Osteoblast (primary cell): ENCODE data around the gene GNB2. TPM values are rescaled to one million over a fixed set of nuclear protein-coding genes. Genes with fewer than 3 reads are reported as not detected.

Experiments used
- DNase-seq: peaks from one replicate; pipeline ENCODE4 v3.0.0; 2011; ENCODE audit warnings: low spot score, mixed read lengths; ENCODE audit not compliant: insufficient read length; ENCODE audit errors: missing footprints
- H2AFZ ChIP-seq: 2 replicates; pipeline ENCODE4 v1.6.0; 2011; ENCODE audit warnings: mild to moderate bottlenecking, low read length
- H3K27ac ChIP-seq: 2 replicates; pipeline ENCODE4 v1.5.1; 2011; ENCODE audit warnings: mild to moderate bottlenecking, low read depth, low read length, moderate library complexity
- H3K27me3 ChIP-seq: 2 replicates; pipeline ENCODE4 v1.6.0; 2012; ENCODE audit warnings: mild to moderate bottlenecking, control low read depth, inconsistent platforms, low read length, moderate library complexity; ENCODE audit not compliant: insufficient read depth
- H3K36me3 ChIP-seq: 2 replicates; pipeline ENCODE4 v1.5.1; 2011; ENCODE audit warnings: mild to moderate bottlenecking, low read length, control low read depth, moderate library complexity; ENCODE audit not compliant: insufficient read depth
- H3K4me1 ChIP-seq: 2 replicates; pipeline ENCODE4 v1.5.1; 2011; ENCODE audit warnings: mild to moderate bottlenecking, low read length, control low read depth, moderate library complexity; ENCODE audit not compliant: insufficient read depth
- H3K4me2 ChIP-seq: 2 replicates; pipeline ENCODE4 v1.6.0; 2011; ENCODE audit warnings: mild to moderate bottlenecking, low read length; ENCODE audit not compliant: insufficient read depth
- H3K4me3 ChIP-seq: fragments of 200-600 bp; sonication (generic); 3 replicates; pipeline ENCODE4 v1.5.1; 2012; ENCODE audit warnings: mild to moderate bottlenecking, low read length, inconsistent platforms; ENCODE audit not compliant: insufficient read depth
- H3K79me2 ChIP-seq: 2 replicates; pipeline ENCODE4 v1.6.0; 2012; ENCODE audit warnings: mild to moderate bottlenecking, low read length, control low read depth, inconsistent platforms; ENCODE audit not compliant: insufficient read depth
- H3K9me3 ChIP-seq: 2 replicates; pipeline ENCODE4 v1.5.1; 2011; ENCODE audit warnings: low read depth, low read length, control low read depth
- H4K20me1 ChIP-seq: 2 replicates; pipeline ENCODE4 v1.6.0; 2012; ENCODE audit warnings: mild to moderate bottlenecking, low read length, control low read depth; ENCODE audit not compliant: insufficient read depth
- CTCF ChIP-seq: IDR thresholded peaks from 2 replicates; pipeline ENCODE4 v1.5.1; 2011; ENCODE audit warnings: mild to moderate bottlenecking, low read depth, low read length, moderate library complexity; ENCODE audit errors: extremely low read depth
- total RNA-seq: library from RNA; depleted of rRNA; stranded (reverse); fragments of >200 nt; gene quantifications from 2 replicates; pipeline ENCODE4 v1.2.3, GENCODE V29; 2012

GNB2 gene
- total RNA-seq, 1 donor: 72.7 TPM

GRCh38 chr7:100642534-100642907 is 31.0 kb upstream of the GNB2 start:
- Histone ChIP-seq H4K20me1 (no peaks in the 10 kb centered on the region), H2AFZ (no peak overlapping the region), H3K4me2 (no peak overlapping the region), H3K27ac (no peak overlapping the region), H3K9me3 (no peaks in the 10 kb centered on the region), H3K36me3 (no peaks in the 10 kb centered on the region), H3K4me3 (no peak overlapping the region), H3K4me1 (no peaks in the 10 kb centered on the region), H3K79me2 (no peaks in the 10 kb centered on the region), H3K27me3 (peaks cover 4% of the 10 kb centered on the region)
- TF ChIP-seq CTCF: no peak
- peak; percentile 85 for DNase-seq

GRCh38 chr7:100649826-100650565 is 23.5 kb upstream of the GNB2 start:
- no peaks in the 10 kb centered on the region for H3K79me2 ChIP-seq
- no peak overlapping the region for H3K4me2 ChIP-seq
- no peak for DNase-seq
- H3K27ac ChIP-seq: no peak overlapping the region
- no peaks in the 10 kb centered on the region for H3K36me3 ChIP-seq
- H3K9me3 ChIP-seq: no peaks in the 10 kb centered on the region
- no peak overlapping the region for H3K4me3 ChIP-seq
- no peak overlapping the region for H2AFZ ChIP-seq
- H3K27me3 ChIP-seq: peaks cover 14% of the 10 kb centered on the region
- no peaks in the 10 kb centered on the region for H4K20me1 ChIP-seq
- no peaks in the 10 kb centered on the region for H3K4me1 ChIP-seq
- TF ChIP-seq CTCF: no peak

DNA sequence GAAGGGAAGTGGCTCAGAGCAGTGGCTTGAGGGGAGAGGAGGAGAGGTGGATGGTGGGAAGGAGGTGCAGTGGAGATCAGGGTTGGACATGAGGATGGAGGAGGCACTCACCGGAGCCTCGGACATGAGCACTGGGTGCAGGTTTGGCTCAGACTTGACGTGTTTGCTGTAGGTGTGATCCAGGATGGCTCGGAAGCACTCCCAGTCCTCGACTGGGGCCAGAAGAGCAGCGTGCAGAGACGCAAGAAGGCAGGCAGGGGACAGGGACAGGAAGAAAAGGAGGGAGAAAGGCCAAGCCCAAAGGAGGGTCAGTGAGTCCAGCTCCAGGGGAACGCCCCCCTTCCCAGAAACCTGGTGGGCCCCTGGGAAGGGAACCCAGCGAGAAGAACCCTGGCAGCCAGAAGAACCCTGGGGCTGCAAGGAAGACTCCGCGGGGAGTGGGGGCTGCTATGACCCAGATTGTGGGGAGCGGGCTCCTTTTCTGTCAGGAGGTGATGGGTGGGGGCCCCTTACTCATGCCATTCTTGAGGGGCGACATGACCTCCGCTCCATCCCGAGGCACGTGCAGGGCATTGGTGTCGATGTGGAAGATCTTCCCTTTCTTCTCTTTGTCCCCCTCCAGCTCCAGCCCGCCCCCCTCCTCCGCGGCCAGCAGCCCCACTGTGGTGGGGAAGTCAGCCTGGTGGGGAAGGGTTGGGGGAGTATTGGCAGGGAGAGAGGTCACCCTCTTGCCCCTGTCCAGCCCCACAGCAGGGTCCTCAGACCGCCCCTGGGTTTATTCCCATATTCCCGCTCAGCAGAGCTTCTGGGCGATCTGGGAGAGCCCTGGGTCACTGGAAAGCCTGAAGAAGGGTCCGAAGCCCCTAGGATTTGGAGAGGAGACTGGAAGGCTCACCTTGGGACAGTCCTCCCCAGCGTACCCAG is 18.4 kb upstream of the GNB2 start:
- Histone ChIP-seq H4K20me1 (no peaks in the 10 kb centered on the region), H3K4me1 (no peaks in the 10 kb centered on the region), H3K79me2 (no peaks in the 10 kb centered on the region), H3K27me3 (peaks cover 20% of the 10 kb centered on the region), H3K27ac (no peak overlapping the region), H2AFZ (no peak overlapping the region), H3K9me3 (no peaks in the 10 kb centered on the region), H3K4me3 (no peak overlapping the region), H3K36me3 (no peaks in the 10 kb centered on the region), H3K4me2 (no peak overlapping the region)
- DNase-seq: peak; percentile 73
- no peak for TF ChIP-seq CTCF
